DOHH2 (cell line): ENCODE measurements around the gene PRR15.

Experiments used
- CTCF ChIP-seq: fragments of 200-600 bp; sonication (generic); IDR thresholded peaks from one replicate; pipeline ENCODE4 v1.5.1; 2014; ENCODE audit warnings: antibody characterized with exemption, mild to moderate bottlenecking, low read depth, low read length; ENCODE audit not compliant: poor library complexity, severe bottlenecking
- EZH2phosphoT487 ChIP-seq: fragments of 200-600 bp; sonication (generic); IDR thresholded peaks from 2 replicates; pipeline ENCODE4 v1.6.1; 2017; ENCODE audit warnings: borderline replicate concordance, mild to moderate bottlenecking, antibody characterized with exemption, low read length, moderate library complexity, mixed read lengths

GRCh38 chr7:29612596-29612995, 49.0 kb downstream of the PRR15 start:
- TF ChIP-seq CTCF (no peak), EZH2phosphoT487 (no peak)
